Activated T-cell treated with anti-CD3 and anti-CD28 coated beads, Interleukin-2, amount 50 U/mL, for 4 hours (primary cell): ENCODE measurements around the gene NEK3. TPM values are rescaled to one million over a fixed set of nuclear protein-coding genes. Genes with fewer than 3 reads are reported as not detected.
"Not testable (repeated sequence)": the region's sequence is repeated elsewhere in the genome, so short reads cannot be mapped to it uniquely, and the experiment has no call there.

Experiments used
- ATAC-seq, 2 donors: fragments of 200-7000 bp; cut with Tn5 transposase; one replicate each; pipeline ENCODE4 v1.10.0; 2021
- DNase-seq: peaks from one replicate; pipeline ENCODE4 v3.0.0-alpha.2; 2020
- H3K27me3 Mint-ChIP-seq: one replicate; pipeline ENCODE4 v1.8.0; 2021; ENCODE audit warnings: low read depth, mixed read lengths
- H3K36me3 Mint-ChIP-seq: one replicate; pipeline ENCODE4 v1.8.0; 2022; ENCODE audit warnings: mixed read lengths; ENCODE audit not compliant: insufficient read depth
- H3K4me1 Mint-ChIP-seq: one replicate; pipeline ENCODE4 v1.8.0; 2021; ENCODE audit warnings: low read depth, mixed read lengths
- H3K4me3 Mint-ChIP-seq: one replicate; pipeline ENCODE4 v1.8.0; 2021; ENCODE audit warnings: mild to moderate bottlenecking, moderate library complexity, mixed read lengths
- H3K9me3 Mint-ChIP-seq: one replicate; pipeline ENCODE4 v1.8.0; 2021; ENCODE audit warnings: mixed read lengths
- total RNA-seq, 3 donors: library from RNA; stranded (reverse); gene quantifications; one replicate each; pipeline ENCODE4 v1.2.1, GENCODE V29; 2021

Gene NEK3
- total RNA-seq, 3 donors from 2014 or later, result 3.8 to 7.5 (median 5.4) TPM

DNA sequence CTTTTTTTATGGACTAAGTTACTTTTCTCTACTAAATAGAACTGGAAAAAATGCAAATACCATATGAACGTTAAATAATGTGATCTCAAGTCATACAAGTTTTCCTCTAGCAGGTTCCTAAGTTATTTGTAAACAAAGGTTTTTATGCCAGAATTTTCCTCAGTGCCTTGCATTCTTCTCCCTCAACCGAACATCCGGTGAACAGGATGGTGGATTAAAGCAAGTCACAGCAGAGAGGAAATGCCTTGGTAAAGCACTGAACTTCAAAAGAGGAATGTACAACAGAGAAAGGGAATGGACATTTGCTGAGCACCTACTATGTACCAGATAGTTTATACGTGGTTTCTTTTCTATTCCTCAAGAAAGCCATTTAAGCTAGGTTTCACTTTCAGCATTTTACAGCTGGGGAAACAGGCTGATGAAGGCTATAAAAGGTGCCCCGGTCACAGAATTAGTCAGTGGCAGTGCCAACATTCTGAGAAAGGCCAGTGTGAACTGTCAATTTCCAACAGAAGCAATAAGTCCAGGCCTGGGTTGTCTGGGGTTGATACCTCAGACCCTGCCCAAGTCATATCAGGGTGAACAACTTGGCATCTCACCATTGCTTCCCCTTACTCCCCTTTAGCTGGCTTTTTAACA is 22.0 kb upstream of the NEK3 start:
- H3K9me3 Mint-ChIP-seq, DNase-seq, ATAC-seq, H3K4me1 Mint-ChIP-seq, H3K27me3 Mint-ChIP-seq, H3K4me3 Mint-ChIP-seq: not testable (repeated sequence)
- H3K36me3 Mint-ChIP-seq, result peaks cover 26% of the 10 kb centered on the region

DNA sequence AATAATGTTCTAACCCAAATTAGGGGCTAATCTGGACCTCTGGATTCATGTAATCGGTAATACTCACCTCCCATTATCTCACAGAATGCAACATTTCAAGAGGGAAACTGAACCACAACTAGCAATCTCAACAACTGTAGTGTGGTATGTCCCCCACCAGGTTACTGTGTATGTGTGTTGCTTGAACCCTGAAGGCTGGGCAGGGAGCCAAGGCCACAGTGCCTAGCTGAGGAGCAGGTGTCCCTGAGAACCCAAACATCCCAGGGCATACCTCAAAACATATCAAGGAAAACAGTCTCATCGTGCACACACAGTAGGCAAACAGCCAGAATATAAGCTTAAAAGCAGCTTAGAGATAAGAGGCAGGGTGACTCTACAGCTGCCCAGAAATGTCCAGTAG is 20.5 kb upstream of the NEK3 start:
- no peak for DNase-seq
- Mint-ChIP-seq H3K9me3 (no peaks in the 10 kb centered on the region), H3K4me1 (no peaks in the 10 kb centered on the region), H3K27me3 (no peaks in the 10 kb centered on the region), H3K36me3 (peaks cover 22% of the 10 kb centered on the region), H3K4me3 (no peak overlapping the region)
- ATAC-seq, result no peak

DNA sequence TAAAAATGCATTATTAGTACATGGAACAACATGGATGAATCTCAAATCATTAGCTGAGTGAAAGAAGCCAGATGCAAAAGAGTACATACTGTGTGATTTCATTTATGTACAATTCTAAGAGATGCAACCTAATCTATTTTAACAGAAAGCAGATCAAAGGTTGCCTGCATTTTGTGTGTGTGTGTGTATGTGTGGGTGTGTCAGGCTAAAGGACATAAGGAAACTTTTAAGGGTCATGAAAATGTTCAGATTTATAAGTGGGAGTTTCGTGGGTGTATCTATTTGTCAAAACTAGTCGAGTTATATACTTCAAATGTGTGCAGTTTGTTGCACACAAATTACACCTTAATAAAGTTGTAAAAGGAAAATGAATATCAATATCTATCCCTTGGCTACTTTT is 17.9 kb upstream of the NEK3 start:
- Mint-ChIP-seq H3K4me1 (peaks cover 3% of the 10 kb centered on the region), H3K27me3 (no peaks in the 10 kb centered on the region), H3K9me3 (no peaks in the 10 kb centered on the region), H3K36me3 (peaks cover 15% of the 10 kb centered on the region), H3K4me3 (no peak overlapping the region)
- ATAC-seq, result no peak
- no peak for DNase-seq

DNA sequence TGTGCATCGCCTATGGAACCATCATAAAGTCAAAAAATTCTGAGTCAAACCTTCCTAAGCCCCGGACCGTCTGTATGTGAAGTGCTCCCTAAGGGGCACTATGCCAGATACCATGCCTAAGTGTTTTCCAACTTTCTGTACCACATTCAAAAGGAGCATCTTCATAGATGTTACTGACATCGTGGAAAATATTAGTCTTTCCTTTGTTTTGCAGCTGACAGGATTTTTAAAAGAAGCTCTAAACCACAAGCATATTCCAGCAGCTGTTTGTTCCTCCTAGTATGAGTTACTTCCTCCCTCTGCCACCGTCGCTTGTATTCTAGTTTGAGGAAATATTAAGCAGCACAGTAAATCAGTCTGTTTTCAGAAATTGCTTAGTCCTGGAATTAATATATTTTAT is 14.6 kb upstream of the NEK3 start:
- H3K4me3 Mint-ChIP-seq, H3K9me3 Mint-ChIP-seq, H3K27me3 Mint-ChIP-seq, H3K4me1 Mint-ChIP-seq, DNase-seq, ATAC-seq: not testable (repeated sequence)
- peaks cover 14% of the 10 kb centered on the region for H3K36me3 Mint-ChIP-seq

GRCh38 chr13:52173373-52173772 is 14.0 kb upstream of the NEK3 start:
- Mint-ChIP-seq H3K27me3 (no peaks in the 10 kb centered on the region), H3K4me1 (peaks cover 3% of the 10 kb centered on the region), H3K9me3 (no peaks in the 10 kb centered on the region), H3K4me3 (no peak overlapping the region), H3K36me3 (peaks cover 14% of the 10 kb centered on the region)
- no peak for ATAC-seq
- DNase-seq, result no peak

- H3K9me3 Mint-ChIP-seq, ATAC-seq: not testable (repeated sequence)
- peaks cover 10% of the 10 kb centered on the region for H3K36me3 Mint-ChIP-seq
Observed at GRCh38 chr13:52171686-52172085, 12.3 kb upstream of the NEK3 start.

GRCh38 chr13:52170828-52171391 is 11.5 kb upstream of the NEK3 start:
- not testable (repeated sequence) for H3K4me3 Mint-ChIP-seq, ATAC-seq, H3K4me1 Mint-ChIP-seq, H3K27me3 Mint-ChIP-seq, DNase-seq, H3K9me3 Mint-ChIP-seq
- peaks cover 13% of the 10 kb centered on the region for H3K36me3 Mint-ChIP-seq

More at GRCh38 chr13:52171686-52172085, 12.3 kb upstream of the NEK3 start:
- H3K4me1 Mint-ChIP-seq, H3K27me3 Mint-ChIP-seq, DNase-seq, H3K4me3 Mint-ChIP-seq: not testable (repeated sequence)

DNA sequence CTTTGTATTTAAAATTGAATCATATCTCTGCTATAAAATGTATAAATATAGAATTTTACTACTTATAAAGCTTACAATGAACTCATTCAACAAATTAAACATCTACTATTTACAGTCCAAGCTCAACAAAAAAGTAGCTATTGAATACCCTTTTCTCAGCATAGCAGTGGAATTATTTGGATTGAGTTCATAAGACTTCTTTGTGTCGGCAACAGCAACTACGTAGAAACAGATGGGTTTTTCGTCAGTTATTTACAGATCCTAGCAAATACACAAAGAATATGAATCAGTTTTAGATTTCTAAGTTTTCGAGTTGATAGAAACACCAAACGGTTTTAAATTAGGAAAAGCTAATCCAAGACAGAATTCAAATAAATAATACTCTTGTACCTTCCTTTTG is 10.4 kb upstream of the NEK3 start:
- no peaks in the 10 kb centered on the region for H3K27me3 Mint-ChIP-seq
- H3K4me3 Mint-ChIP-seq, result no peak overlapping the region
- ATAC-seq, result no peak
- no peak for DNase-seq
- H3K36me3 Mint-ChIP-seq, result peaks cover 13% of the 10 kb centered on the region
- H3K4me1 Mint-ChIP-seq, result peaks cover 3% of the 10 kb centered on the region
- no peaks in the 10 kb centered on the region for H3K9me3 Mint-ChIP-seq

DNA sequence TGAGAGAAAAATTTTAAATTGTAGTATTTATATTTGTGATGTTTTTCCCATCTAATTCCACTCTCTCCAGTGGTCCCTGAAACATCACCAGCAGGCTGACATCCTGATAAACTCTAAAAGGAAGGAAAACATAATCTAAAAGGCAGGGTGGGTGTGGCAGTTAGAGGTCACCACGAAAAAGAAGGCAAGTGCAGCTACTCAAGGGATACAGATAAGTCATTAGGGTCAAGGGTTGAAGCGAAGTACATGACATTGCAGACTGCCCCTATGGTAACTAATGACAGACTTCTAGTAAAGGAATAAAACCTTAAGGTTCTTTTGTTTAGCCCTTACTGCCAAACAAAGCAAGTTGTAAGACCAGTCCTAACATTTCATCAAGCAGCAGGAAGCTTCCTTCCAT is 6.0 kb upstream of the NEK3 start:
- Mint-ChIP-seq H3K27me3 (no peaks in the 10 kb centered on the region), H3K4me3 (no peak overlapping the region), H3K4me1 (peaks cover 7% of the 10 kb centered on the region), H3K36me3 (peaks cover 7% of the 10 kb centered on the region), H3K9me3 (no peaks in the 10 kb centered on the region)
- no peak for DNase-seq
- no peak for ATAC-seq

GRCh38 chr13:52164989-52165388 is 5.6 kb upstream of the NEK3 start:
- Mint-ChIP-seq H3K4me1 (peaks cover 8% of the 10 kb centered on the region), H3K27me3 (no peaks in the 10 kb centered on the region), H3K9me3 (no peaks in the 10 kb centered on the region), H3K4me3 (no peak overlapping the region), H3K36me3 (peaks cover 7% of the 10 kb centered on the region)
- no peak for DNase-seq
- ATAC-seq, result no peak

- not testable (repeated sequence) for H3K36me3 Mint-ChIP-seq
Observed at GRCh38 chr13:52163878-52164277, 4.5 kb upstream of the NEK3 start.

GRCh38 chr13:52162279-52163101 is 3.1 kb upstream of the NEK3 start:
- Mint-ChIP-seq H3K4me1 (peaks cover 26% of the 10 kb centered on the region), H3K4me3 (no peak overlapping the region), H3K27me3 (no peaks in the 10 kb centered on the region), H3K9me3 (no peaks in the 10 kb centered on the region), H3K36me3 (peaks cover 7% of the 10 kb centered on the region)
- no peak for DNase-seq
- ATAC-seq, result no peak

More at GRCh38 chr13:52163878-52164277, 4.5 kb upstream of the NEK3 start:
- DNase-seq, H3K27me3 Mint-ChIP-seq, H3K4me3 Mint-ChIP-seq, ATAC-seq, H3K9me3 Mint-ChIP-seq: not testable (repeated sequence)
- peaks cover 14% of the 10 kb centered on the region for H3K4me1 Mint-ChIP-seq

GRCh38 chr13:52161181-52161646 is 1.8 kb upstream of the NEK3 start:
- no peak for ATAC-seq

DNA sequence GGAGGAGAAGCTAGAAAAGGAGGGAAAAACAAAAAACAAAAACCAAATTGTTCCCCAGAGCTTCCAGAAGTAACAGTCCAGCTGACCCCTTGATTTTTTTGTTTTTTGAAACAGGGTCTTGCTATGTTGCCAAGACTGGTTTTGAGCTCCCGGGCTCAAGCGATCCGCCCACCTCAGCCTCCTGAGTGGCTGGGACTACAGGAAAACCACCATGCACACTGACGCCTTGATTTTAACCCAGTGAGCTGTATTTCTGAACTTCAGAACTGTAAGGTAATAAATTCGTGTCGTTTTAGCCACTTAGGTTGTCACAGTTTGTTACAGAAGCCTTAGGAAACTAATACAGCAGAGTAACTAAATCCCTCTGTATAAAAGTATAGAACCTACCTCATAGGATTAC is 1.1 kb upstream of the NEK3 start:
- ATAC-seq (no peak), DNase-seq (no peak)
- H3K27me3 Mint-ChIP-seq, result no peaks in the 10 kb centered on the region
- no peak overlapping the region for H3K4me3 Mint-ChIP-seq
- H3K36me3 Mint-ChIP-seq, result no peaks in the 10 kb centered on the region
- H3K4me1 Mint-ChIP-seq, result peaks cover 35% of the 10 kb centered on the region
- H3K9me3 Mint-ChIP-seq, result no peaks in the 10 kb centered on the region

More at GRCh38 chr13:52161181-52161646, 1.8 kb upstream of the NEK3 start:
- no peak for DNase-seq
- Mint-ChIP-seq H3K9me3 (no peaks in the 10 kb centered on the region), H3K27me3 (no peaks in the 10 kb centered on the region), H3K36me3 (peaks cover 1% of the 10 kb centered on the region), H3K4me1 (peaks cover 35% of the 10 kb centered on the region), H3K4me3 (no peak overlapping the region)
